Upper lobe of right lung (tissue), 1 donor: ENCODE measurements around the gene REEP5. TPM values are rescaled to one million over a fixed set of nuclear protein-coding genes. Genes with fewer than 3 reads are reported as not detected.
"Not testable (repeated sequence)": the region's sequence is repeated elsewhere in the genome, so short reads cannot be mapped to it uniquely, and the experiment has no call there.

Experiments
- ATAC-seq: fragments of 200-7000 bp; cut with Tn5 transposase; one replicate; pipeline ENCODE4 v1.9.1; 2020; ENCODE audit warnings: mild to moderate bottlenecking, moderate library complexity
- DNase-seq: peaks from one replicate; pipeline ENCODE4 v3.0.0-alpha.2; 2020
- H3K27ac ChIP-seq: fragments of 200-600 bp; one replicate; pipeline ENCODE4 v1.8.0; 2022
- H3K27me3 ChIP-seq: fragments of 200-600 bp; one replicate; pipeline ENCODE4 v1.8.0; 2022; ENCODE audit warnings: mild to moderate bottlenecking
- H3K36me3 ChIP-seq: fragments of 200-600 bp; one replicate; pipeline ENCODE4 v1.8.0; 2022
- H3K4me1 ChIP-seq: fragments of 200-600 bp; one replicate; pipeline ENCODE4 v1.8.0; 2022
- H3K4me3 ChIP-seq: fragments of 200-600 bp; one replicate; pipeline ENCODE4 v1.8.0; 2022; ENCODE audit warnings: mild to moderate bottlenecking
- H3K9me3 ChIP-seq: fragments of 200-600 bp; one replicate; pipeline ENCODE4 v1.8.0; 2022
- CTCF ChIP-seq: fragments of 200-600 bp; IDR thresholded peaks from one replicate; pipeline ENCODE4 v1.8.0; 2022; ENCODE audit warnings: antibody characterized with exemption
- intact Hi-C: fragments of 100-400 bp; cut with DNase I; formaldehyde crosslinking; loops from one replicate; pipeline ENCODE4 v1.11.0; 2022
- total RNA-seq: library from RNA; stranded (reverse); fragmentation: NEBNext Ultra II Directional; extraction: Animal tissue kit (Norgen Biotek cat#: 25700); gene quantifications from one replicate; pipeline ENCODE4 v1.2.1, GENCODE V29; 2021
- donor health status: DM: no; HTN: yes; CAD: no; lungs with severe emphysema.

Gene REEP5
- total RNA-seq, 1 donor from 2014 or later, result 108 TPM

- no peak overlapping the region for H3K27ac ChIP-seq
- intact Hi-C loops, result no loop called here
- DNase-seq, result no peak
- TF ChIP-seq CTCF, result no peak
- H3K9me3 ChIP-seq, result no peaks in the 10 kb centered on the region
- no peak overlapping the region for H3K4me3 ChIP-seq
- H3K36me3 ChIP-seq, result peaks cover 38% of the 10 kb centered on the region
- no peak for ATAC-seq
- peaks cover 6% of the 10 kb centered on the region for H3K4me1 ChIP-seq
- H3K27me3 ChIP-seq, result no peaks in the 10 kb centered on the region
Observed at GRCh38 chr5:112910529-112910928, 11.5 kb downstream of the REEP5 start.

GRCh38 chr5:112908854-112909253 lies 13.2 kb downstream of the REEP5 start:
- no peak for TF ChIP-seq CTCF
- Histone ChIP-seq H3K4me3 (no peak overlapping the region), H3K27ac (no peak overlapping the region), H3K36me3 (peaks cover 37% of the 10 kb centered on the region), H3K27me3 (no peaks in the 10 kb centered on the region), H3K4me1 (peaks cover 4% of the 10 kb centered on the region), H3K9me3 (no peaks in the 10 kb centered on the region)
- no peak for DNase-seq
- no peak for ATAC-seq
- intact Hi-C loops, result no loop called here

GRCh38 chr5:112907166-112907631 lies 14.8 kb downstream of the REEP5 start:
- Histone ChIP-seq H3K4me3 (no peak overlapping the region), H3K27ac (no peak overlapping the region), H3K4me1 (no peaks in the 10 kb centered on the region), H3K9me3 (no peaks in the 10 kb centered on the region), H3K36me3 (peaks cover 43% of the 10 kb centered on the region), H3K27me3 (no peaks in the 10 kb centered on the region)
- TF ChIP-seq CTCF, result no peak
- DNase-seq (no peak), ATAC-seq (no peak)
- intact Hi-C loops, result no loop called here

GRCh38 chr5:112906637-112907036 lies 15.4 kb downstream of the REEP5 start:
- no peak for TF ChIP-seq CTCF
- Histone ChIP-seq H3K4me1 (no peaks in the 10 kb centered on the region), H3K27ac (no peak overlapping the region), H3K36me3 (peaks cover 49% of the 10 kb centered on the region), H3K27me3 (no peaks in the 10 kb centered on the region), H3K4me3 (no peak overlapping the region), H3K9me3 (no peaks in the 10 kb centered on the region)
- no peak for ATAC-seq
- DNase-seq, result no peak
- intact Hi-C loops, result no loop called here

- H3K36me3 ChIP-seq, result peaks cover 52% of the 10 kb centered on the region
- intact Hi-C loops, H3K9me3 ChIP-seq, ATAC-seq, H3K27me3 ChIP-seq, H3K27ac ChIP-seq, H3K4me3 ChIP-seq, DNase-seq, H3K4me1 ChIP-seq: not testable (repeated sequence)
Observed at GRCh38 chr5:112904996-112905395, 17.0 kb downstream of the REEP5 start.

GRCh38 chr5:112902561-112902960 lies 19.5 kb downstream of the REEP5 start:
- intact Hi-C loops, result no loop called here
- Histone ChIP-seq H3K27ac (no peak overlapping the region), H3K9me3 (no peaks in the 10 kb centered on the region), H3K4me1 (no peaks in the 10 kb centered on the region), H3K4me3 (no peak overlapping the region), H3K36me3 (peaks cover 63% of the 10 kb centered on the region), H3K27me3 (no peaks in the 10 kb centered on the region)
- ATAC-seq, result no peak
- TF ChIP-seq CTCF, result no peak
- no peak for DNase-seq
